NCI-H748 treated with DMSO at 0.1 percent for 48 hours (cell line): ENCODE results near the gene FAM210B.
"Not testable (repeated sequence)": the region's sequence is repeated elsewhere in the genome, so short reads cannot be mapped to it uniquely, and the experiment has no call there.

Experiments
- DNase-seq: peaks from one replicate; lab custom pipeline; 2025; lab: John Stamatoyannopoulos, UW

FAM210B gene

GRCh38 chr20:56360908-56361205 is 2.1 kb downstream of the FAM210B start:
- DNase-seq, result no peak

- DNase-seq, result no peak
Measured at GRCh38 chr20:56361900-56362299, 3.1 kb downstream of the FAM210B start.

- DNase-seq, result no peak
Measured at GRCh38 chr20:56362833-56363413, 4.1 kb downstream of the FAM210B start.

GRCh38 chr20:56363491-56363890 is 4.7 kb downstream of the FAM210B start:
- no peak for DNase-seq

- no peak for DNase-seq
Measured at GRCh38 chr20:56368351-56369134, 9.8 kb downstream of the FAM210B start.

- DNase-seq, result no peak
Measured at GRCh38 chr20:56369179-56369578, 10.4 kb downstream of the FAM210B start.

- no peak for DNase-seq
Measured at GRCh38 chr20:56371977-56372376, 13.2 kb downstream of the FAM210B start.

GRCh38 chr20:56372850-56373249 is 14.1 kb downstream of the FAM210B start:
- DNase-seq, result no peak

GRCh38 chr20:56373942-56374341 is 15.2 kb downstream of the FAM210B start:
- DNase-seq, result no peak

GRCh38 chr20:56376331-56376730 is 17.6 kb downstream of the FAM210B start:
- DNase-seq, result no peak

- DNase-seq, result no peak
Measured at GRCh38 chr20:56378386-56378785, 19.6 kb downstream of the FAM210B start.

GRCh38 chr20:56380375-56380774 is 21.6 kb downstream of the FAM210B start:
- no peak for DNase-seq

GRCh38 chr20:56381501-56381900 is 22.7 kb downstream of the FAM210B start:
- DNase-seq, result no peak

GRCh38 chr20:56382696-56383095 is 23.9 kb downstream of the FAM210B start:
- no peak for DNase-seq

GRCh38 chr20:56383334-56383733 is 24.6 kb downstream of the FAM210B start:
- no peak for DNase-seq

- DNase-seq, result no peak
Measured at GRCh38 chr20:56385130-56385529, 26.4 kb downstream of the FAM210B start.

- no peak for DNase-seq
Measured at GRCh38 chr20:56386219-56386618, 27.4 kb downstream of the FAM210B start.

- DNase-seq, result no peak
Measured at GRCh38 chr20:56388882-56389281, 30.1 kb downstream of the FAM210B start.

GRCh38 chr20:56389807-56390206 is 31.0 kb downstream of the FAM210B start:
- DNase-seq, result no peak

GRCh38 chr20:56390396-56390795 is 31.6 kb downstream of the FAM210B start:
- DNase-seq, result not testable (repeated sequence)

- DNase-seq, result no peak
Measured at GRCh38 chr20:56391037-56391436, 32.3 kb downstream of the FAM210B start.

- DNase-seq, result no peak
Measured at GRCh38 chr20:56391596-56392131, 32.9 kb downstream of the FAM210B start.

GRCh38 chr20:56392132-56392880 is 33.5 kb downstream of the FAM210B start, which contains the start of the genes AURKA and CSTF1:
Gene AURKA (minus strand): TSS chr20:56392215. CDS start chr20:56388197, 4,018 bp downstream.
Gene CSTF1 (plus strand): TSS chr20:56392645. CDS start chr20:56395553, 2,908 bp downstream.
- DNase-seq, result peak; percentile 80
